Suppressor macrophage treated with lipopolysaccharide for 1 hour (primary cell): ENCODE results near the gene TOR2A.
"Not testable (repeated sequence)": the region's sequence is repeated elsewhere in the genome, so short reads cannot be mapped to it uniquely, and the experiment has no call there.

Experiments
- DNase-seq, 3 donors: peaks; one replicate each; pipeline ENCODE4 v3.0.0-alpha.2; 2020 to 2022

TOR2A gene

DNA sequence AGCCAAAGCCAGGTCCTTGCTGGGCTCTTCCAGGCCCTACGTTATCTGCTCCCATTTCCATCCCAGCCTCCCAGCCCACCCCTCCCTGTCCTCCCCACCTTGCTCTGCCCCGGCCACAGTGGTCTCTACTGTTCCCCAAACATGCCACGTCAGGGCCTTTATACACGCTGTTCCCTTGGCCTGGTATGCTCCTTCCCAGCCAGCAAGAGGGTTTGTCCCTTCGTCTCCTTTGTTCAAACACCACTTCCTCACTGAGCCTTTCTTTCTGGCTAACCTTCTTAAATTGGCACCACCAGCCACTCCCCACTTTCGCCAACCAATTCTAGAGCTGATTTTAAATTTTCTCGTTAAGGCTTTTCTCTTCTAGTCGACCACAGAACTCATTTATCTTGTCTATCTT lies 33.6 kb upstream of the TOR2A start:
- DNase-seq: no peak

- no peak for DNase-seq
Observed at GRCh38 chr9:127767909-127768331, 32.8 kb upstream of the TOR2A start.

GRCh38 chr9:127767410-127767809 lies 32.3 kb upstream of the TOR2A start:
- no peak for DNase-seq

GRCh38 chr9:127765418-127765817 lies 30.3 kb upstream of the TOR2A start:
- no peak for DNase-seq

GRCh38 chr9:127763918-127764384 lies 28.9 kb upstream of the TOR2A start:
- peak; percentile 68 to 85 (median 76) for DNase-seq

GRCh38 chr9:127762111-127762676 lies 27.1 kb upstream of the TOR2A start:
- DNase-seq: peak; percentile 41 to 69 (median 66)

- DNase-seq: no peak
Observed at GRCh38 chr9:127761491-127761956, 26.4 kb upstream of the TOR2A start.

DNA sequence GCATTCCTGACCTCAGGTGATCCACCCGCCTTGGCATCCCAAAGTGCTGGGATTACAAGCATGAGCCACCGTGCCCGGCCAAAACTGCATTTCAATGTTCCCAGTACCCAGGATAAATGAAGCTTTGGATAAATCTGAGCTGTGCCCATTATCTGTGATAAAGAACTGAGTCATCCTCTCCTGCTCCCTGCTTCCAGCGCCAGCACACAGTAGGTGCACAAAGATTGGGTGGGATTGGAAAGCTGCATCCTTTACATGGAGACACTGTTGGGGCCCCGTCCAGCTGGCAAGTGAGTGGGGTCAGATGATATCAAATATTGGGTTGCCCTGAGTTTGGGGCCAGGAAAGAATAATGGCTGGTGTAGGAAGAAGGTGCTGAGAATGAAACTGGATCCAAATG lies 26.0 kb upstream of the TOR2A start:
- DNase-seq: no peak

GRCh38 chr9:127758843-127759242 lies 23.7 kb upstream of the TOR2A start:
- DNase-seq: no peak

DNA sequence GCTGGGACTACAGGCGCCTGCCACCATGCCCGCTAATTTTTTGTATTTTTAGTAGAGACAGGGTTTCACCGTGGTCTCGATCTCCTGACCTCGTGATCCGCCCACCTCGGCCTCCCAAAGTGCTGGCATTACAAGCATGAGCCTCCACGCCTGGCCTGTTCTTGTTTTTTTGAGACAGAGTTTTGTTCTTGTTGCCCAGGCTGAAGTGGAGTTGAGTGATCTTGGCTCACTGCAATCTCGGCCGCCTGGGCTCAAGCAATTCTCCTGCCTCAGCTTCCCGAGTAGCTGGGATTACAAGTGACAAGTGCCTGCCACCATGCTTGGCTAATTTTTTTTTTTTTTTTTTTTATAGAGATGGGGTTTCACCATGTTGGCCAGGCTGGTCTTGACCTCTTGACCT lies 21.7 kb upstream of the TOR2A start:
- not testable (repeated sequence) for DNase-seq

DNA sequence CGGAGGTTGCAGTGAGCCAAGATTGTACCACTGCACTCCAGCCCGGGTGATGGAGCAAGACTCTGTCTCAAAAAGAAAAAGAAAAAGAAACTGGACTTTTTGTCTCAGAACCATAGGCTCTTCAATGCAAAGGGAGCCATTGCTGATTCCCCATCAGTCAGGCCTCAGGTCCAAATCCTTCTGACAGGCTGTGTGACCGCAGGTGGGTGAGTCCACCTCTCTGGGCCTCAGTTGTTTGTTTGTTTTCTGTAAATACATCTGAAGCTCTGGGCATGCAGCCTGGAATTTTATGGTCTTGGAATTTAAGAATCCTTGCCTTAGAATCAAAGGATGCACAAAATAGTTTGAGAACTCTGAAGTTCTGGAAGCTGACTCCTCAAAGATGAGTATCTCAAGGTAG lies 21.1 kb upstream of the TOR2A start:
- no peak for DNase-seq

- no peak for DNase-seq
Observed at GRCh38 chr9:127755061-127756060, 20.3 kb upstream of the TOR2A start.

DNA sequence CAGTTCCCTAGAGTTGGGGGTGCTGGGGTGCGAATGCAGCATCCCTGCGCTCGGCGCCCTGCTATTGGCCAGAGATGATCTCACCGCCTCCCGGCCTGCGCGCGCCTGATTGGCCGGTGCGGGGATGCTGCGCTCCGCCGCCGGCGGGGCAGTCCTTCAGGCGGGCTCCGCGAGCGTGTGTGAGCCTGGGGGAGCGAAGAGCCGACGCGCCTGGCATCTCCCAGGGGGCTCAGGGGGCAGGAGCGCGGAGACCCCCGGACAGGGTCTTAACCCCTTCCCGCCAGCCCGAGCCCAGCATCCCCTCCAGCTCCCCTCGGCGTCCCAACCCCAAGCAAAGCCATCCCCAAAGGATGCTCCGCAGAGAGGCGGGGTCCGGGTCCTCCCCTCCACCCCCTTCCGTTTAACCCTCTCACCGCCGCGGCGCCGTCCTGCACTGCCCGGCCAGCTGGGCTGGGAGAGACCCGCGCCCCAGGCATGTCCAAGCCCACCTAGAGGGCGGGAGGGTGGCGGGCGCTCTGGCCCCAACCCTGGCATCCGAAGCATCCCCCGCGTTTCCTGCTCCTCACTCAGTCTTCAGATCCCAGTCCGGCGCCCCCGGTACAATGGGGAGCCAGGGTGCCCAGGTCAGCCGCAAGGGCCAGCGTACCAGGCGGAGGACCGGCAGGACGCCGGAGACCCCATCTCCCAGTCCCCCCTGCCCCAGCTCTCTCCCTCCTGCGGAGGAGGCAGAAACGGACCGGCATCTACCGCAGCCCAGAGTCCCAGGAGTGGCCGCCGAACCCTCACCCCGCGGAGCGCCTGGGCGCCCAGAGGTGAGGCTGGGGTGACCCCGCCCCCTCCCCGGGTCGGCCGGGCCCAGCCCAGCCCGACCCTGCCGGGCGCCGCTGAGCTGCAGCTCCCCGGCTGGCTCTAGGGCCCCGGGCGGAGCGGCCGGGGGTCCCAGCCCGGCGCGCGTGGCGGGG lies 19.3 kb upstream of the TOR2A start:
- no peak for DNase-seq

- DNase-seq: peak; percentile 24 to 41 (median 36)
Observed at GRCh38 chr9:127753622-127754021, 18.5 kb upstream of the TOR2A start.

GRCh38 chr9:127753148-127753547 lies 18.1 kb upstream of the TOR2A start:
- no peak for DNase-seq

DNA sequence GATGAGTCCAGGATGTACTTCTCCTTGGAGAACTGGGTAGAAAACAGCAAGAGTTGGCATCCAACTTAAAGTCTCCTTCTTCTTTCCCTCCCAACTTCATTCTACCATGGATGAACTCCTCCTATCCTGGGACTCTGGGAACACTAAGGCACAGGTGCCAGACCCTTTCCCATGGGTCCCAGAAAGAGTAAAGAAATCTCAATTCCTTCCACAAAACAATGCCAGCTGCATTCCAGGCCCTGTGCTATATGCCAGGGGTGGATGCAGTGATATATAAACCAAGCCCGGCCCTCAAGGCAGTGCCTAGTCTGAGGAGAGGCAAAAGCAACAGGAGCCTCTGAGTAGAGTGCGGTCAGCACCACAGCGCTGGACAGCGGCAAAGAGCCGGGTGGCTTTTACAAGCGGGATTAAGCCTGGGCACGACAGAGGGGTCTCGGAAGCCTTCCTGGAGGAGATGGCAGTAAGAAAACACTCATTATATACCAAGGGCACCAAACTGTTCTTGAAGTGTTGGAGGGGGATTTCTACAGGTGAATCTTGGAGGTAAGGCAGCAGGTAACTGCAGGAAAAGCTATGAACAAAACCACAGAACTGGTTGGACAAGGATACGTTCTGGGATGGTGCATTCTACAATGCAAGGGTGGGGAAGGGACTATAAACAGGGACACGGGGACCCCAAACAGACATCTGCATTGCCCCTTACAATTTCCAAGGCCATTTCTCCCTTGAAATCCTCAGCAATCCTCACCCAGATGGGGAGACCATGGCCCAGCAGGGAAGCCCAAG lies 16.4 kb upstream of the TOR2A start:
- DNase-seq: peak in 1 of 3 donors; percentile 49

DNA sequence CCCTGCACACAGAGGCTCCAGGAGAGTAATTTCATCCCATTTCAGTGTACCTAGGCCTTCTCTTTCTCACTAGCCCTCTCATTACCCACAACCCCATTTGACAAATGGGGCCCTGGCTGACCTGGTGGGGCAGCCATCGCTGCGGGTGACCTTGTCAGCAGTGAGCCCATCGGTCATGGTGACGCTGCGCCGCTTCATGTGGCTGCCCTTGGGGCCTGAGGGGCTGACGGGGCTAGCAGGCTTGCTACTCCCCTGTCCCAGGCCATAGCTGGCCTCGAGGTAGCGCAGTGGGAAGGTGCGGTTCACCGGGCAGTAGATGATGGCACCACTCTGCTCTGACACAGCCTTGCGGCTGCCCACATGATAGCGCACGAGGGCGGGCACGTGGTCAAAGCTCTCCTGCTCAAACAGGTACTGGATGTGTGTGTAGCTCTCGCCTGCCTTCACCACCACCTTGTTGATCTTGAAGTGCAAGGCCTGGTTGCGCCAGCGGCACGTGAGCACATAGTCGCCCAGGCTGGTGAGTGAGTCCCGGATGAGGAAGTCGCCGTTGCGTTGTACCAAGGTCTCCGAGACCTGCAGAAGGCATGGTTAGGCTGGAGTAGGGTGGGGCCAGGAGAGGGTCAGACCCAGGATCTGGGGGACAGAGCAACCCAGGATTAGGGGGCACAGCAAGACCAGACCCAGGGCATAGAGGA lies 14.1 kb upstream of the TOR2A start:
- no peak for DNase-seq

DNA sequence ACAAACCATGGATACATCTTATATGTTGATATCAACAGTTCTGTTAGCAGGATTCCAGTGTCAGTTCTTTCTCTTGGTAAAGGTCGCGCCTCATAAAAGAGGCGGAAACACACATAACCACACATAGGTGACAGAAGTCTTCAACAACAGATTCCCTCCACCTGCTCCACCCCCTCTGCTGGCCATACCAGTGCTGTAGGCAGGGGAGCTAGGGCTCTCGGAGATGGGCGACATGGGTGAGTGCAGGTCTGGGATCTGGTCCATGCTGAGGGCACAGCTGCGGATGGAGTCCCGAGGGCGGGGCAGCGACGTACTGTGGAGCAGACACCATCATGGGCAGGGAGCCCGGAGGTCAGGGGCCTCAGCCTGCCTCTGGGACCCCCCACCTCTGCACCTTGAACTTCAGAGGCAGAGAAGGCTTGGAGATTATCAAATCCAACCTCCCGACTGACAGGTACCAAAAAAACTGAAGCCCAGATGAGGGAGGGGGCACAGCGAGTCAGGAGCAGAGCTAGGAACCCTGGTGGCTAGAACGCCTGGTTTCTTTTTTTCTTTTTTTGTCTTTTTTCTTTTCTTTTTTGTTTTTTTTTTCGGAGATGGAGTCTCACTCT lies 12.0 kb upstream of the TOR2A start:
- DNase-seq: no peak

GRCh38 chr9:127744398-127745110 lies 9.5 kb upstream of the TOR2A start:
- no peak for DNase-seq

DNA sequence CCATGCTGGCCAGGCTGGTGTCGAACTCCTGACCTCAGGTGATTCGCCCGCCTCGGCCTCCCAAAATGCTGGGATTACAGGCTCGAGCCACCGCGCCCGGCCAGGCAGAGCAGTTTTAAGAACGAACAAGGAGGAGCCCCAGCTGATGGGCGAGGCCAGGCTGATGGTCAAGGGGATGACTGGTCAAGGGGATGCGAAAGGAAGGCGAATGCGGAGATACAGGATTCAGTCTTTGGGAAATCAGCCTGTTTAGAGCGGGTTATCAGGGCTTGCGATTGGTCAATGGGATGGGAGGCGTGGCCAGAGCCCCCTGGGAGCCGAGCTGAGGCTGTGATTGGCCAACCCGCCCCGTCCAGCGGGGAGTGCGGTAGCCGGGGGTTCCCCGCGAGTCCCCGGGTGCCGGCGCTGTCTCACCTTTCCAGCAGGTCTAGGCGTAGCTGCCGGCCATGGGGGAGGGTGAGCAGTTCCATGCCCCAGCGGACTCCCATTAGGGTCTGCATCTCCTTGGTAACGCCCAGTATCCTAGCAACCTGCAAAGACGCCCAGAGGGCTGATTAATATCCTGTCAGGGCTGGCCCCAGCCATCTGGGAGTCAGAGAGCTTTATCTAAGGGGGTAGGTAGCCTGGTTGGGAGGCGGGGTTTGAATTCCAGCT lies 7.5 kb upstream of the TOR2A start:
- no peak for DNase-seq
